NCI-H187 treated with DMSO at 0.1 percent for 48 hours (cell line): ENCODE data around the gene AFF3.

Experiments used
- DNase-seq: peaks from one replicate; lab custom pipeline; 2025; lab: John Stamatoyannopoulos, UW

The AFF3 gene

GRCh38 chr2:100041946-100042345 is 100.4 kb downstream of the AFF3 start:
- no peak for DNase-seq

GRCh38 chr2:100041385-100041784 is 101.0 kb downstream of the AFF3 start:
- no peak for DNase-seq

- no peak for DNase-seq
Observed at GRCh38 chr2:100040906-100041305, 101.5 kb downstream of the AFF3 start.

- DNase-seq = no peak
Observed at GRCh38 chr2:100039291-100039980, 103.0 kb downstream of the AFF3 start.

- DNase-seq = no peak
Observed at GRCh38 chr2:100038011-100038410, 104.4 kb downstream of the AFF3 start.

GRCh38 chr2:100036793-100037192 is 105.6 kb downstream of the AFF3 start:
- no peak for DNase-seq

GRCh38 chr2:100036026-100036425 is 106.4 kb downstream of the AFF3 start:
- no peak for DNase-seq

- no peak for DNase-seq
Observed at GRCh38 chr2:100034431-100034830, 108.0 kb downstream of the AFF3 start.

GRCh38 chr2:100033976-100034375 is 108.4 kb downstream of the AFF3 start:
- no peak for DNase-seq

GRCh38 chr2:100031604-100032003 is 110.8 kb downstream of the AFF3 start:
- DNase-seq = no peak

- DNase-seq = no peak
Observed at GRCh38 chr2:100029460-100029859, 112.9 kb downstream of the AFF3 start.

- DNase-seq = no peak
Observed at GRCh38 chr2:100021791-100022340, 120.5 kb downstream of the AFF3 start.

GRCh38 chr2:100019499-100019898 is 122.9 kb downstream of the AFF3 start:
- no peak for DNase-seq

GRCh38 chr2:100018341-100019193 is 123.8 kb downstream of the AFF3 start:
- no peak for DNase-seq

- DNase-seq = no peak
Observed at GRCh38 chr2:100017633-100018032, 124.8 kb downstream of the AFF3 start.

GRCh38 chr2:100016756-100017155 is 125.6 kb downstream of the AFF3 start:
- DNase-seq = no peak

GRCh38 chr2:100015849-100016248 is 126.5 kb downstream of the AFF3 start:
- no peak for DNase-seq

- no peak for DNase-seq
Observed at GRCh38 chr2:100013892-100014677, 128.3 kb downstream of the AFF3 start.

- no peak for DNase-seq
Observed at GRCh38 chr2:100012561-100012960, 129.8 kb downstream of the AFF3 start.

- DNase-seq = no peak
Observed at GRCh38 chr2:100011272-100011731, 131.1 kb downstream of the AFF3 start.

- DNase-seq = no peak
Observed at GRCh38 chr2:100010606-100011005, 131.8 kb downstream of the AFF3 start.

- no peak for DNase-seq
Observed at GRCh38 chr2:100009743-100010142, 132.6 kb downstream of the AFF3 start.
